Fibroblast of gingiva (primary cell): Measurements from ENCODE around the gene AK1.
"Not testable (repeated sequence)": the region's sequence is repeated elsewhere in the genome, so short reads cannot be mapped to it uniquely, and the experiment has no call there.

Experiments
- DNase-seq: peaks from one replicate; pipeline ENCODE4 v3.0.0-alpha.2; 2011; ENCODE audit warnings: low read depth

The AK1 gene

DNA sequence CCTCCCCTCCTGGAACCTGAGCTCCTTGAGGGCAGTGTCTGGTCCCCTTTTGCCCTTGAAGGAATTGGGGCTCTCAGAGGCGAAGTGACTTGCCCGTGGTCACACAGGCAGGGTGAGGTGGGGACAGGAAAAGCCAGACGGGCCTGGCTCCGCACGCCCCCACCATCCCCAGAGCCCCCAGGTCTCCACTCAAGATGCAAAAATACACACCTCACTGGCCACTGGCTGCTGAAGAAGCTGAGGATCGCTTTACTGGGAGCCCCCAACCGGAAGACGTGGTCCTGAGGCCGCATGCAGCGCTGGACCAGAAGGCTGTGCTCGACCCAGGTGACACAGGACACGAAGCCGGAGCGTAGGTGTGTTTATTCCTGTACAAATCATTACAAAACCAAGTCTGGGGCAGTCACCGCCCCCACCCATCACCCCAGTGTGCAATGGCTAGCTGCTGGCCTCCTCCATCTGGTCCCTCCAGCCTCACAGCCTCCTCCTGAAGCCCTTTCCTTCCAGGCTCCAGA lies 7.6 kb upstream of the AK1 start:
- DNase-seq = no peak

DNA sequence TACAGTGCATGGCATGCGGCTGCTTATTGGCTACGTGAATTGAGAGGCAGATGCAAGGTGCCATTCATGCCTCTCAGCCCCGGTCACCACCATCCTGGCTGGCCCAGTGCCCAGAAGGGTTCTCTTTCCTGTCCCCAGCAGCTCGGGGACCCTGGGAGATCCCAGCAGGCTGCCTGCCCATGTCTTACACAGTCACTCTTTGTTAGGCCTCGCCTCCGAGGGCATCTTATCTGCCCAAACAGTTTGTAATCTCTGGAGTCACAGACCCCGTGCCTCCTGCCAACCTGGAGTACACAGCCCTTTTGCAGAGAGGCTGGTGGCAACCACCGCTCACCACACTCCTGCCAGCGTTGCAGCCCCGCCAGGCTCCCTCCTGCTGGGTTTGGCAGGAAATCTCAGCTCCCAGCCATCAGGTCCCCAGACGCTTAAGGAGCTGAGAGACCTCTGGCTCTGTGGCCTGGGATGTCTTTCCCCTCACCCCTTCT lies 7.0 kb upstream of the AK1 start:
- DNase-seq = no peak

DNA sequence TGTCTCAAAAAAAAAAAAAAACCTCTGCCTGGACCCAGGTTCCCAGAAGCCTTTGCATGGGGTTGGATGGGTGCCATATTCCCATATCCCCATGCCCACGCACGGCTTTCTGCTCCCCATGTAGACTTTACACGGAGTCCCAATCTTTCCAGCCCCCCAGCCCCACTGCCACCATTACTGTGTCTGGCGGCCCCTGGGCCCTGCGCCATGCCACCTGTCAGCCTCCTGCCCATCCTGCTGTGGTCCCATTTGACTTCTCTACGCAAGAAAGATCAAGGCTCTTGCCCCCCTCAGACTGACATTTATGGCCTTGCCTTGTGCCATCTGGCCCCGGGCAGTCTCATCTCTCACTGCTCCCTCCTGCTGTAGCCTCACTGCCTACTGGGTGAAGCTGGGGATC lies 6.5 kb upstream of the AK1 start:
- DNase-seq = no peak

DNA sequence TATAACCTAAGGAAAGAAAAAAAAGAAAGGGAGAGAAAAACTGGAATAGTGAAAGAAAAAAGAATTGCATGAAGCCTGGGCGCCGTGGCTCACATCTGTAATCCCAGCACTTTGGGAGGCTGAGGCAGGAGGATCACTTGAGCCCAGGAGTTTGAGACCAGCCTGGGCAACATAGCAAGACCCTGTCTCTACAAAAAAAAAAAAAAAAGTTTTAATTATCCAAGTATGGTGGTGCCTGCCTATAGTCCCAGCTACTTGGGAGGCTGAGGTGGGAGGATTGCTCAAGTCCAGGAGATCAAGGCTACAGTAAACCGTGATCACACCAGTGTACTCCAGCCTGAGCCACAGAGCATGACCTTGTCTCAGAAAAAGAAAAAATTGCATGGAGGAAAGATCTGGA lies 4.2 kb upstream of the AK1 start:
- DNase-seq = not testable (repeated sequence)

DNA sequence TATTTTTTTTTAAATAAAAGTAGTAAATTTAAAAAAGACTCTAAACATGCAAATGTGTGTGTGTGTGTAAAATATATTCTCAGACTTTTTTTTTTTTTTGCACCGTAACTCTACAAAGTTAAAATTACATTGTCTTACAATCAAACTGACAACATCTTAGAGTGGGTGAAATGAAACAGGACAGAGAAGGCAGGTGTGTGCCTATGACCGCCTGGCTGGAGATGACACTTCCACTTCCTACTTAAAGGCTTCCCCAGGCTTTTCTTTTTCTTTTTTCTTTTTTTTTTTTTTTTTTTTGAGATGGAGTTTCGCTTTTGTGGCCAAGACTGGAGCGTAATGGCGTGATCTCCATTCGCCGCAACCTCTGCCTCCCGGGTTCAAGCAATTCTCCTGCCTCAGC lies 2.7 kb upstream of the AK1 start:
- DNase-seq = no peak

DNA sequence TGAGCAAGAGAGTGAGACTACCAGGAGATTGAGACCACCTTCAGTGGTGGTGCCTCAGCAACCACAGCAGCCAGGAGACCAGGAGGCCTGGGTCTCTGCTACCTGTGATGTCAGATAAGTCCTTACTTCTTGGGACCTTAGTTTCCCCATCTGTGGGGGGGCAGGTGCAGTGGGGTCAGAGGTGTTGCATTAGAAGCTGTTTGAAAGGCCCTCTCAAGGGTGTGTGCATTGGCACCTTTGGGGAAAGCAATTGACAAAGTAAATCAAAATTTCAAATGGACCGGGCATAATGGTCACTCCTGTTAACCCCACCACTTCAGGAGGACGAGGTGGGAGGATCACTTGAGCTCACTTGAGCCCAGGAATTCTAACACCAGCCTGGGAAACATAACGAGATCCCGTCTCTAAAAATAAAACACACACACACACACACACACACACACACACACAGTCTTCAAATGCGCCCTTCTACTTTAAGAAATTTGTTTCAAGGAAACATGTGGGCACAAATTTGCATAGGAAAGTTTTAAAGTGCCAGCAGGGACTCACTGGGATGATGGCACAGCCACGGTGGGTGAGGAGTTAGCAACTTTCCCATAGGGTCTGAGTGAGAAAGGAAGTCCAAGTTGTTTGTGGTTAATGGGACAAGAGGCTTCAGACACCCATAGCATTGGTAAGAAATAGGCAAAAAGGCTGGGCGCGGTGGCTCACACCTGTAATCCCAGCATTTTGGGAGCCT lies 1.3 kb upstream of the AK1 start:
- no peak for DNase-seq

DNA sequence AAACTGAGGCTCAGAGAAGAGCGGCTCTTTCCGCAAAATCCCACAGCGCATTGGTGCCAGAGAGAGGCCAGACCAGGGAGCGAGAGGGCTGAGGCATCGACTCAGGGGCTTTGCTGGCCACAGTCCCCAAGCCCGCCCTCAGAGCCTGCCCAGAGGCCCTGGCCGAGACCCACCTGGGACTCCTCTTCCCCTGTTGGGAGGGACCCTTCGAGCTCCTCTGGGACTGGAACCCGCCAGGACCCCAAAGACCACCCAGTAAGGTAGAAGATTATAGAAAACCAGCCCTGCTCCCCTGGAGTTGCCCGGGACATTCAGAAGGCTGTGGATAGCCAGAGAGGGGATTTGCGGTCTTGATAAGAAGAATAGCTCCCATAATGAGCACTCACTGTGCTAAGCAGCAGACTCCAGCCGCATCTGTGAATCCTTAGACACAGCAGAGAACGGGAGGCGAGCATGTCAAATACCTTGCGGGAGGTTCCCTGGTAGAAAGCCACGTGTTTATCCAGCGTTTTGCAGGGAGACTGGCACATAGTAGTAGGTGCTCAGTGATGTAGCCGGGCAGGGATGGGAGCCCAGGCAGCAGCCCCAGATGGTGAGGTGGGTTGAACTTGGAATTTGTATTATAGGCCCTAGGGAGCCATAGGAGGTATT lies 651 bp upstream of the AK1 start:
- DNase-seq = no peak

DNA sequence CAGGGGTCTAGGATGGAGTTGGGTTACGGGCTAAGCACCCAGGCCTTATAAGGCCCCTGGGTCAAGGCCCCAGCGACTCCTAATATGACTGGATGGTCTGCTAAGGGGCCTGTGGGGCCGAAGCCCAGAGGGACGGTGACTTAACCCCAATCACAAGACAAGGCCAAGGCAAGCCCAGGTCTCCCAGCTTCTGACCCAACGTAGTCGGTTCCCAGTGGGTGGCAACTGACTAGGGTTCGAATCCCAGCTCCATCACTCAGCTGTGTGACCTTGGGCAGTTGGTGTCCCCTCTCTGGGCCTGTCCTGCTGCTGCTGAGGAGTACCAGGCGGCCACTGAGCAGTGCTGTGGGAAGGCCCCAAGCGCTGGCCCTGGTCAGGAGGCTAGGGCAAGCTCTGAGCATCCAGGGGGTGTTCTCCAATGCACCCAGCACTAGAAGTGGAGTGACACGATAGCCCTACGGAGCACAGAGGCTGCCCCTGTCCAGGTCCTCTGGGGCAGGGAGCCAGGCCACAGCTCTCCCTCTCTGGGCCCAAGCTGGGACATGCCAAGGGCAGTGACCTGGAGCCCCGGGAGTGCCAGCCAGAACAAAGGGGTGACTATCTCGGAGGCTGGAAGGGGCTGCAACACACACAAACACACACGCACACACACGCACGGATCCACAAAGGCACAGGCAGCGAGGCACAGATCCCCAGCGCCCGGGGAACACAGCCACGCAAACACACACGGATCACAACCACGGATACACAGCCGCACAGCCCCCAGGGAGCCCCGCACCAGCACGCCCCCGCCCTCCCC lies 512 bp downstream of the AK1 start:
- DNase-seq = no peak

DNA sequence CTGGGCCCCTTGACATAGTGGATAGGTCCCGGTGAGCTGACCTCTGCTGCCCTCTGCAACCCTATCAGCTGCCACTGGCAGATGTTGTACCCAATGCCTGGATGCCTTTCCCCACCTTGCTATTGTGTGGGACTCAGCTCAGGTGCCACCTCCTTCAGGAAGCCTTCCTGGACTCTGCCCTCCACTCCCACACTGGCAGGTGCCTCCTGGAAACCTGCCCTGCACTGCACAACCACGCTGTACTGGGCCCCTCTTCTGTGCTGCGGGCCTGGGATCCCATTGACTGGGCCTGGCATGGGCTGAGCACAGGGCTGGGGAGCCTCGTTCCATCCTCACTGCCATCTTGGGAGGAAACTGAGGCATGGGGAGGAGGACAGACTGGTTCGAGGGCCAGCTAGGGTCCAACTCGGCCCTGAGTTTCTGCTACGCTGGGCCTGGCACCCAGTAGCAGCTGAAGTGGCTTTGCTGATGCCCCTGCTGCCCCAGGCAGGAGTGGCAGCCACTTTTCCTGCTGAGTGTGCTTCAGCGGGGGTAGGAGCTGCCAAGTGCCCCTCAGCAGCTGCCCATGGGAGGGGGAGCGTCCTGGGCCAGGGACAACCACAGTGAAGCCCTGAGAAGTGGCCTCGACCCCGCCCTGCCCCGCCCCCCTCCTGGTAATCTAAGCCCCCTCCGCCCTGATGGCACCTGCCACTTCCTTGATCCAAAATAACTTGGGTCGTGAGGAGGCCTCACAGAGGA lies 1.3 kb downstream of the AK1 start:
- DNase-seq = no peak

DNA sequence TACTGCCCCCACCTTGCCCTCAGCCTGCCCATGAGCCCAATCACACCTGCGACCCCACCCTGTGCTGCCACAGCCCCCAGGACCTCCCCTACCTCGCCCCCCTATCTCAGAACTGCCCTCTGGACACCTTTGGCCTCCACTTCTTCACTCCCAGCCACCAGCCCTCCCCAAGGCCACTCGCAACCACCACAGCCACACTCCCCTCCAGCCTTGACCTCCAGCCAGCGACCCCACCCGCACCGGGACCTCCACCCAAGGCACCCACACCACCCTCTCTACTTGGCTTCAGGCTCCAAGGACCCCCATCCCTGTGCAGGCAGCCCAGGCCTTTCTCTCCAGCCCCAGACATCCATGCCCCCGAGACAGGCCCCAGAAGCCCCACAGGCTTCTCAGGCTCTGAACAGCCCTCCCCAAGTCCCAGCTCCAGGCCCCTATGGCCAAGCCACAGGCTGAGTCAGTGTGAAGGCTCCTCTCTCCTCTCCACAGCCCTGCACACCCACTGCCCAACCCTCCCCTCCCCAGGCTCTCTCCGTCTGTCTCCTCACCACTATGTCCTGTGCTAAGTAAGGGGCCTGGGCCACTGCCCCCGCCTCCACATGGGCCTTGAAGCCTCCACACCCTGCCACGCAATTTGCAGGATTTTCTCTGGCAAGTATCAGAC lies 2.0 kb downstream of the AK1 start:
- no peak for DNase-seq

DNA sequence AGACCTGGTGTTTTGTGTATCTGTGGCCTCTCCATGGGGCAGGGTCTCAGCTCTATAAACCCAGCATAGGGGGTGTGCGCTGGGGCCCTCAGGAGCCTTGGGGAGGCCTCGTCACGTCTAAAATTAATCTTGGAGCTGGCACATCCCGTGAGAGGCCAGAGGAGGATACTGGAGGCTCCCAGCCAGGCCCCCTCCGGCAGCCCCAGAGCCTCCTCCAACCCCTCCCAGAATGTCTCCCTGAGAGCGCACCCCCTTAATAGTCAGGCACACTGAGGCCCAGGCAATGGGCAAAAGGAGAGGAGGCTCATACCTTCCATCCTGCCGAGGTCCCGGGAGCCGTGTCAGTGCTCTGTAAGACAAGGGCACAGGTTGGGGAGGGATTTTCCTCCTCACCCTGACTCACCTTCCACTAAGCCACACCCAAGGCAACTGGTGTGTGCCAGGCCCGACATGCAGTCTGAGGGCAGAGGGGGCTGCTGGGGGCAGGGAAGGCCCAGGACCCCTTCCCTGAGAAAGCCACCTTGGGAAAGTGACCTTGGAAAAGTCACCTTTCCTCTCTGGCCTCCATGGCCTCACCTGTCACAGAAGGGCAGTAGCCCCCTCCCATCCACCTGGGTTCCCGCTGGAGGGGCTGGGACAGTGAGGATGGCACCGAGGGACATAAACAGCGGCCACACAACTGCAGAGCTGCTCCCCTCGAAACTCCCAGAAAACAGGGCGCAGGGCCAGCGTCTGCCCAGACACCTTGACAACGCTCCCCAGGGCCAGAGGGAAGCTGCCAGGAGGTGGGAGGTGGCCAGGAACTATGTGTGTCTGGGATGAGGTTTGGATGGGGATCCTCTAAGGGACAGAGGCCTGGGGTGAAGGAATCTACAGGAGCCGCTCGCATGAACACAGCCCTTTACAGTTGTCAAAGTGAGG lies 2.9 kb downstream of the AK1 start:
- DNase-seq = no peak

DNA sequence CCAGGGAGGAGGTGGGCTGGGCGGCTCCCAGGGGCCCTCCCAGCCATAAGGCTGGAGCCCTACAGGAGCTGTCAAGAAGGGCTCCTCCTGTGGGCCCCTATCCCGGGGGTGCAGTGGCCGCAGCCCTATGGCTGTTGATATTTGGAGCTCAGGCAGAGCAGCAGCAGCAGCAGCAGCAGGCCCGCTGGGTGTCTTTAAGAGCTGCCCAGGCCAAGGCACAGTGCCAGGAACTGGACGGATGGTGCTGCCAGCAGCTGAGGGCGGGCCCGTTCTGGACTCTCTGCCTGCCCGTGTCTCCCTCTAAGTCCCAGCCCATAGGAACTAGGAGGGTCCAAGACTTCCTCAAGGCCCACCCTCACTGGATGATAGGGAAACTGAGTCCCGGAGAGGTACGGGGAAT lies 3.6 kb downstream of the AK1 start:
- peak; percentile 84 for DNase-seq

DNA sequence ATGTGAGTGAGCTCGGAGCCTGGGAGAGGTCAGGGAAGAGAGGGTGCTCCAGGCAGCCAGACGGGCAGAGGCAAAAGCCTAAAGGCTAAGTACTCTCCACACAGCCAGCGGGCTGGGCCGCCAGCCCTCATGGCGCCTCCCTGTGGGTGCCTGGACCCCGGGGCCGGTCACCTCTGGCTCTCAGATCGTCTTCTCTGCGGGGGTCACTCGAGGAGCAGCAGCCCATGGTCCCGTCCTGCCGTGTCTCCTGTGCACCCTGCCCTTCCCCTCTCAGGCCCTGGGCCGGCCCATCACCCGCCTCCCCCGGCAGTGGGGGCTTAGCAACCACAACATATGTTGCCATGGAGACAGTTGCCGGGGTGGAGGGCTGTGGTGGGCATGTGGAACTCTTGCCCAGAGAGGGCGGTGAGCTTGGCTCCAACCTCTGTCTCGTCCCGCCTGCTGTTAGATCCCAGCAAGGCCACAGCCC lies 4.2 kb downstream of the AK1 start:
- no peak for DNase-seq

DNA sequence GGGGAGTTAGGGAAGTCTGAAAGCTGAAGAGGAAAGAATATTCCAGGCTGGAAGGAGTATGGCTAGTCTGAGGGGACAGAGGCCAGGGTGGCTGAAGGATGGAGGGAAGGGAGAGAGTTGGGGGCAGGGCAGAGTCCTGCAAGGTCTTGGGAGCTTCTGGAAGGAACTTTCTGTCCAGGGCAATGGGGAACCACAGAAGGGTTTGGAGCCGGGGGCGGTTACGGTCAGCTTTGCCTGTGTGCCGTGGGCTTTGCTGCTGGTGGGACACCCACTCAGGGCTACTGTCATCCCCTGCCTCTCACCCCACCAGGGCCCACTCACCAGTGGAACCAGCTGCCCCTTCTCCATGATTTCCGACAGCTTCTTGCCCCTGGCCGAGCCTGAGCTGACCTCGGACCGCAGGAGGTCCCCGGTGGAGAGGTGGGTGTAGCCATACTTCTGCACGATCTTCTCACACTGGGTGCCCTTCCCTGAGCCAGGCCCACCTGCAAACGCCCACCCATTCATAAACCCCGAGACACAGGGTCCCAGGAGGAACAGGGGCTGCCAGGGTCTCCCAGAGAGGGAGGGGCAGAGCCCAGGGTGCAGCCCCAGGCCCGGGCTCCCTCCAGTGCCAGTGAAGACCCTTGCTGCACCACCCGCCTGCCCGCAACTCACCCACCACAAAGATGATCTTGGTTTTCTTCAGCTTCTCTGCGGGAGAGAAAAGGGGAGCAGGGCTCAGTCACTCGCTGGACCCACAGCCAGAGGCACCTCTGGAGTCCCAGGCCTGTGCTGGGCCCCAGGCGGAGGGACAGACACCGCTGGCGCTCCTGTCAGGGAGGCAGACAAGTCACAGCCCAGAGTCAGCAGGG lies 4.9 kb downstream of the AK1 start:
- DNase-seq = no peak

DNA sequence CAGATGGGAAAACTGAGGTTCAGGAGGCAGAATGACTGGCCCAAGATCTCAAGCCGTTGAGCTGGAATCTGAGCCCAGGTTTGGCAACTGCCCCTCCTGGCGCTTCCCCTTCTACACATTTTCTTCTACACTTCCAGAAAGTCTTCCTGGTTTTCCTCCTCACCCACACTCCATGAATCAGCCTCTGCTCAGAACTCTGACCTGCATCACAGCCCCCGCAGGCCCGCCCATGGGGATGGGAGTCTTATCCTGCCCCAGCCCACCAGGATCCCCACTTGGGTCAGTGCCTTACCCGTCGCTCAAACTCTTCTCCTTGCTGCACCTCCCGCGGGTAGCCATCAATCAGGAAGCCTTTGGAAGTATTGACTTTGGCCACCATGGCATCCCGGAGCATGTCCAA lies 5.9 kb downstream of the AK1 start:
- DNase-seq = no peak

DNA sequence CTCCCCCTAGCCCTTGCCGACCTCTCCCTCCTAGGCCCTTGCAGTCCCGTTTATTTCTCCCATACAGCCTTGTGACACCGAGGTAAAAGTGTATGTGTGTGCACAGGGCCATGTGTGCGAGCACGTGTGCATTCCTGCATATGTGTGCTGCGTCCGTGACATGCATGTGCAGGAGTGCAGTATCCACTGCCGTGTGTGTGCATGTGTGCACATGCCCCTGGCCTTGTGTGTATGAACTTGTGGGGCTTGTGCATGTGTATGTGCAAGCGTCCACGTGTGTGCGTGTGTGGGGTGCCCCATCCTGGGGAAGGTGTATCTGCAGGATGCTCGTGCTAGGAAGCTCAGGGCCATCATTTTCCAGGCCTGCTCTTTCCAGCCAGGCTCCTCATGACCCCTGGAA lies 6.6 kb downstream of the AK1 start:
- no peak for DNase-seq

DNA sequence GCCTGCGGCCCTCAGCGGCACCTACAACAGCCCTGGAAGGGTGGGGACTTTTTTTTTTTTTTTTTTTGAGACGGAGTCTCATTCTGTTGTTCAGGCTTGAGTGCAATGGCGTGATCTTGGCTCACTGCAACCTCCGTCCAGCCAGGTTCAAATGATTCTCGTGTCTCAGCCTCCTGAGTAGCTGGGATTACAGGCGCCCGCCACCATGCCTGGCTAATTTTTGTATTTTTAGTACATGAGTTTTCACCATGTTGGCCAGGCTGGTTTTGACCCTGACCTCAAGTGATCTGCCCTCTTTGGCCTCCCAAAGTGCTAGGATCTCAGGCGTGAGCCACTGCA lies 7.4 kb downstream of the AK1 start:
- not testable (repeated sequence) for DNase-seq

DNA sequence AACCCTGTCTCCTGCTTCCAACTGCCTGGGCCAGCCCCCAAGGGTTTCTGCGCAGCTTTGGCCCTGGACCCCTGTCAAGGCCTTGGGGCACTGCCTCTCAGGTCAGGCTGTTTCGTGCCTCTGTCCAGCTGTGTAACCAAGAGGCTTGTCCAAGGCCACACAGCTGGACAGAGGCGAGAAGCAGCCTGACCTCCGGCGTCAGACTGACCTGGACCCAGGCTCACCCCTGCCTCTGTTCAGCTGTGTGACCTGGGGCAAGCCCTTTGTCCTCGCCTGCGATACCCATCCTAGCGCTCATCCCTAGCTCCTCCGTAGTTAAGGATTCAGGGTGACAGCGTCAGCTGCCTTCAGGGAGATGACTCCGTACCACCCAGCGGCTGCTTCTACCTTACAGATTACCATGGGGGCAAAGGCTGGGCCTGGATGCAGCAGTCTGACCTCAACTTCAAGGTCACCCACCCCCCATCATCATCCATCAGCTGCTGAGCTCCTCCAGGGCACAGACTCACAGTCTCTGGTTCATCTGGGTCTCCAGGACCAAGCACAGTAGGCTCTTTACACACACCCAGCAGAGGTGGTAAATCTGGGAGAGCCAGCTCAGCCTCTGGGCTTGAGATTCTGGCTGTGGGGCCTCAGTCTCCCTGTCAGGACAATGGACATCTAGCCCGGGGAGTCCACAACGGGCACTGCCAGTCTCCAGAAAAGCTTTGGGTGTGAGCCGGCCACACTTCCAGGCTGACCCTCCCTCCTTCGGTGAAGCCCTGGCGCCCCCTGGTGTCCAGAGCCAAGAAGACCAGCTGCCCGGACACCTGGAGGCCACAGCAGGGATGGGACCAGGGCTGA lies 7.9 kb downstream of the AK1 start:
- peak; percentile 67 for DNase-seq
